K562 (cell line): Measurements from ENCODE around the gene FCGR2B. TPM values are rescaled to one million over a fixed set of nuclear protein-coding genes. Genes with fewer than 3 reads are reported as not detected.

Experiments used
- DPF2 ChIP-seq: fragments of 450-650 bp; IDR thresholded peaks from 2 replicates; pipeline ENCODE4 v1.6.1; 2016
- HMG20B ChIP-seq: fragments of 250-450 bp; sonication (Bioruptor Pico); IDR thresholded peaks from 2 replicates; pipeline ENCODE4 v1.5.0; 2021; ENCODE audit warnings: mild to moderate bottlenecking
- JUND ChIP-seq, 2 experiments: IDR thresholded peaks; 2 replicates in 1 of 2; 3 replicates in 1 of 2; pipeline ENCODE4 v1.6.1; 2011; ENCODE audit warnings: borderline replicate concordance in 2 of 2, low read depth in 2 of 2, low read length in 2 of 2, improper control_type of control experiment in 1 of 2, missing biosample characterization in 1 of 2, missing genetic modification characterization in 1 of 2, missing genetic modification reagents in 1 of 2
- KAT2B ChIP-seq: IDR thresholded peaks from one replicate; pipeline ENCODE4 v1.6.1; 2012; ENCODE audit warnings: low read depth, mild to moderate bottlenecking, control low read depth, inconsistent platforms, low read length, moderate library complexity
- KLF10 ChIP-seq: fragments of 250-450 bp; sonication (Bioruptor Pico); IDR thresholded peaks from 2 replicates; pipeline ENCODE4 v1.6.1; 2021; ENCODE audit warnings: matching md5 sums
- LCOR ChIP-seq: sonication (generic); formaldehyde crosslinking; IDR thresholded peaks from 2 replicates; pipeline ENCODE4 v1.8.0; 2022; ENCODE audit warnings: mild to moderate bottlenecking, missing genetic modification reagents
- MGA ChIP-seq: fragments of 450-650 bp; IDR thresholded peaks from 2 replicates; pipeline ENCODE4 v1.6.1; 2016; ENCODE audit warnings: mild to moderate bottlenecking, moderate library complexity
- NR4A1 ChIP-seq, 2 experiments: fragments of 250-450 bp in 1 of 2; fragments of 450-650 bp in 1 of 2; sonication (Bioruptor Pico) in 1 of 2; IDR thresholded peaks; 2 replicates each; pipeline versions ENCODE4 v1.4.0 to v1.6.1; 2016 to 2020; ENCODE audit warnings: mild to moderate bottlenecking in 2 of 2, missing compliant biosample characterization in 1 of 2, missing genetic modification characterization in 1 of 2, moderate library complexity in 1 of 2
- NUFIP1 ChIP-seq: fragments of 450-650 bp; IDR thresholded peaks from 2 replicates; pipeline ENCODE4 v1.6.1; 2018; ENCODE audit not compliant: partially characterized antibody
- PYGO2 ChIP-seq: fragments of 450-650 bp; IDR thresholded peaks from 2 replicates; pipeline ENCODE4 v1.6.1; 2016; ENCODE audit warnings: mild to moderate bottlenecking, missing genetic modification characterization, moderate library complexity, missing compliant biosample characterization
- SMARCC2 ChIP-seq: fragments of 450-650 bp; IDR thresholded peaks from 2 replicates; pipeline ENCODE4 v1.6.1; 2017; ENCODE audit warnings: antibody characterized with exemption, moderate library complexity, mild to moderate bottlenecking, low read depth
- TAF15 ChIP-seq: fragments of 200-400 bp; formaldehyde crosslinking; IDR thresholded peaks from 2 replicates; pipeline ENCODE4 v1.6.1; 2017; ENCODE audit warnings: mild to moderate bottlenecking, low read depth, low read length, moderate library complexity
- TRIM28 ChIP-seq: fragments of 450-650 bp; IDR thresholded peaks from 2 replicates; pipeline ENCODE4 v1.6.1; 2017
- ZKSCAN8 ChIP-seq: fragments of 200-800 bp; sonication (Bioruptor generic); IDR thresholded peaks from 2 replicates; pipeline ENCODE4 v1.6.1; 2016; ENCODE audit warnings: missing genetic modification characterization, missing compliant biosample characterization
- ZNF431 ChIP-seq: sonication (generic); formaldehyde crosslinking; IDR thresholded peaks from 2 replicates; pipeline ENCODE4 v1.8.0; 2022; ENCODE audit warnings: mild to moderate bottlenecking, missing genetic modification reagents
- polyA plus RNA-seq, 8 experiments: library from polyadenylated mRNA; depleted of rRNA in 4 of 8; stranded (reverse) in 5 of 8; unstranded in 3 of 8; fragments of >200 nt; fragmentation: Nextera tagmentation in 2 of 8; fragmentation: Illumina TruSeq in 1 of 8; extraction: Ambion mirVana in 2 of 8; extraction: Trizol in 1 of 8; gene quantifications; 2 replicates each; pipeline versions ENCODE4 v1.2.1 to v1.2.3, GENCODE V29; 2011 to 2014; ENCODE audit warnings: inconsistent platforms in 1 of 8, missing spikeins in 1 of 8
- total RNA-seq, 7 experiments: library from RNA; depleted of rRNA in 6 of 7; stranded (reverse); fragments of >200 nt in 6 of 7; fragmentation: Illumina TruSeq in 2 of 7; extraction: Trizol in 2 of 7; gene quantifications; 2 replicates each; pipeline versions ENCODE4 v1.2.1 to v1.2.3, GENCODE V29; 2011 to 2021; ENCODE audit warnings: low replicate concordance in 1 of 7
- TF ChIP-seq, protein P1 (sequence below): fragments of 450-650 bp; formaldehyde crosslinking; IDR thresholded peaks from 2 replicates; pipeline ENCODE4 v1.4.0; 2020; ENCODE audit warnings: mild to moderate bottlenecking, moderate library complexity

The FCGR2B gene
- total and polyA plus RNA-seq, 9 of the 15 experiments (the other 6 are each of a cell fraction or from before 2014, with no cell fraction given) = 1.7 to 8.9 (median 3.9) TPM

- peak; percentile 97 for TF ChIP-seq JUND (IDR thresholded peaks at IDR 0.05; ENCODE audit: borderline replicate concordance, low read depth, low read length)
- peak; percentile 98 for TF ChIP-seq JUND (tag; IDR thresholded peaks at IDR 0.05; ENCODE audit: borderline replicate concordance, low read depth, low read length)
- TF ChIP-seq, protein P1, sequence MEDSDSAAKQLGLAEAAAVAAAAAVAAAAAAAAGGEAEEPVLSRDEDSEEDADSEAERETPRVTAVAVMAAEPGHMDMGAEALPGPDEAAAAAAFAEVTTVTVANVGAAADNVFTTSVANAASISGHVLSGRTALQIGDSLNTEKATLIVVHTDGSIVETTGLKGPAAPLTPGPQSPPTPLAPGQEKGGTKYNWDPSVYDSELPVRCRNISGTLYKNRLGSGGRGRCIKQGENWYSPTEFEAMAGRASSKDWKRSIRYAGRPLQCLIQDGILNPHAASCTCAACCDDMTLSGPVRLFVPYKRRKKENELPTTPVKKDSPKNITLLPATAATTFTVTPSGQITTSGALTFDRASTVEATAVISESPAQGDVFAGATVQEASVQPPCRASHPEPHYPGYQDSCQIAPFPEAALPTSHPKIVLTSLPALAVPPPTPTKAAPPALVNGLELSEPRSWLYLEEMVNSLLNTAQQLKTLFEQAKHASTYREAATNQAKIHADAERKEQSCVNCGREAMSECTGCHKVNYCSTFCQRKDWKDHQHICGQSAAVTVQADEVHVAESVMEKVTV (CRISPR knock-in tag) = no peak; the same call in 1 of the 2 replicates
- TF ChIP-seq TAF15 = no peak
- TF ChIP-seq MGA = peak; percentile 63
- no peak for TF ChIP-seq HMG20B (CRISPR knock-in tag)
- TF ChIP-seq DPF2 = peak; percentile 98
- TF ChIP-seq ZKSCAN8 (CRISPR knock-in tag) = no peak
- TF ChIP-seq SMARCC2 = peak; percentile 88
- no peak for TF ChIP-seq KAT2B
- TF ChIP-seq PYGO2 (tag) = no peak
- TF ChIP-seq ZNF431 (CRISPR knock-in tag) = no peak
- TF ChIP-seq KLF10 (CRISPR knock-in tag) = no peak
- TF ChIP-seq NUFIP1 = no peak
- no peak for TF ChIP-seq LCOR (CRISPR knock-in tag)
- TF ChIP-seq NR4A1 (CRISPR knock-in tag; IDR thresholded peaks at IDR 0.05) = no peak
- no peak for TF ChIP-seq NR4A1 (tag; IDR thresholded peaks at IDR 0.05)
- TF ChIP-seq TRIM28 = 0 out of 2 replicates have a peak, but pooled peaks have one; percentile 20
Measured at GRCh38 chr1:161721738-161722343, 58.9 kb downstream of the FCGR2B start (continued).
